ENCODE results near the gene CDV3. TPM values are rescaled to one million over a fixed set of nuclear protein-coding genes. Genes with fewer than 3 reads are reported as not detected.

The CDV3 gene
- total and polyA plus RNA-seq, 9 of the 15 experiments (the other 6 are each of a cell fraction or from before 2014, with no cell fraction given) = 72.3 to 273 (median 116) TPM

DNA sequence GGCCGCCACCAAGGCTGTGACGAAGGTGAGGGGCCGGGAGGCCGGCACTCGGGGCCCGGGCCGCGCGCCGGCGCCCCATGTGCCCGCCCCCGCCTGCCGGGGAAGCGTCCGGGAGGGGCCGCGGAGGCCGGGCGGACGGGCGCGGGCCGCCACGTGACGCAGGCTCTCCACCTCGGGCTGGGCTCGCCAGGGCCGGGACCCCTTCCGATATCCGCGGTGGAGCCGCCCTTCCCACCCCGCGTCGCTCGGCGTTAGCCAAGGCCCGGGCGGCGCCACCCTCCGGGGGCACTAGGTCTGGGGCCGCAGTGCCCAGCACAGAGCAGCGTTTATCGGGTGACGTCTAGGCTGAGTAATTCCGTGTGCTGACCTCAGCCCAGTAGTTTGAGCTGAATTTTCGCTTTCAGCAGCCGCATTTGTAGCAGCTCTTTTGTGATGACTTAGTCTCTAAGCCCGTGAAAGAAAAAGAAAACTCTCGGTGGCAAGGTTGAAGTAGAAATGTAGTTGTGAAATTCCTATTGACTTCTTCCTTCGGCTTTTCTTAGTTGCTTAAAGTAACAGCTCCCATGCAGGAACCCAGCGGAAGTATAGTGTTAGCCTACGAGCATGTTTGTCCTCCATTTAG, 885 bp downstream of the CDV3 start (continued):
- TF ChIP-seq, protein P1, sequence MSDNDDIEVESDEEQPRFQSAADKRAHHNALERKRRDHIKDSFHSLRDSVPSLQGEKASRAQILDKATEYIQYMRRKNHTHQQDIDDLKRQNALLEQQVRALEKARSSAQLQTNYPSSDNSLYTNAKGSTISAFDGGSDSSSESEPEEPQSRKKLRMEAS (CRISPR knock-in tag; IDR thresholded peaks at IDR 0.05) = peak; percentile 42; the same call in 1 of the 2 replicates
- TF ChIP-seq ARID2 (IDR thresholded peaks at IDR 0.05) (no peak), POLR2AphosphoS5 (IDR thresholded peaks at IDR 0.05; ENCODE audit: control insufficient read depth, insufficient read depth, low read depth, low read length) (no peak), RBFOX2 (IDR thresholded peaks at IDR 0.05; ENCODE audit: low read depth, low read length) (peak; percentile 65), PHF20 (IDR thresholded peaks at IDR 0.05; ENCODE audit: partially characterized antibody) (no peak), CTBP1 (IDR thresholded peaks at IDR 0.05; ENCODE audit: borderline replicate concordance) (peak; percentile 33; the same call in 1 of the 2 replicates), MAZ (CRISPR knock-in tag; conservative IDR thresholded peaks at IDR 0.05 in 1 of 2, IDR thresholded peaks at IDR 0.05 in 1 of 2) (peak in 1 of 2 experiments; percentile 59; a peak in 1 of 4 replicates), MYC (IDR thresholded peaks at IDR 0.05; ENCODE audit: low read depth, low read length) (peak; percentile 72), MYC (CRISPR knock-in tag; IDR thresholded peaks at IDR 0.05; ENCODE audit: borderline replicate concordance, low read depth) (no peak), ETV6 (IDR thresholded peaks at IDR 0.05; ENCODE audit: borderline replicate concordance in 1 of 2, low read depth in 2 of 2, low read length in 1 of 2) (no peak), ETV6 (CRISPR knock-in tag; IDR thresholded peaks at IDR 0.05; ENCODE audit: borderline replicate concordance) (no peak), HDAC1 (IDR thresholded peaks at IDR 0.05) (peak in 1 of 2 experiments; percentile 63; a peak in 2 of 4 replicates), ERF (CRISPR knock-in tag; IDR thresholded peaks at IDR 0.05) (no peak), NONO (IDR thresholded peaks at IDR 0.05; ENCODE audit: low read depth in 2 of 2, low read length in 1 of 2) (0 out of 4 replicates have a peak, but pooled peaks of 1 of the 2 experiments have one; percentile 37), MIER1 (IDR thresholded peaks at IDR 0.05; ENCODE audit: low read depth) (no peak), RFX1 (IDR thresholded peaks at IDR 0.05) (no peak), ZNF707 (CRISPR knock-in tag; conservative IDR thresholded peaks at IDR 0.05) (no peak), PURB (CRISPR knock-in tag; IDR thresholded peaks at IDR 0.05; ENCODE audit: low read depth) (no peak)
- TF ChIP-seq, protein P2, sequence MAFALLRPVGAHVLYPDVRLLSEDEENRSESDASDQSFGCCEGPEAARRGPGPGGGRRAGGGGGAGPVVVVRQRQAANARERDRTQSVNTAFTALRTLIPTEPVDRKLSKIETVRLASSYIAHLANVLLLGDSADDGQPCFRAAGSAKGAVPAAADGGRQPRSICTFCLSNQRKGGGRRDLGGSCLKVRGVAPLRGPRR (CRISPR knock-in tag; IDR thresholded peaks at IDR 0.05) = no peak
- TF ChIP-seq, protein P3, sequence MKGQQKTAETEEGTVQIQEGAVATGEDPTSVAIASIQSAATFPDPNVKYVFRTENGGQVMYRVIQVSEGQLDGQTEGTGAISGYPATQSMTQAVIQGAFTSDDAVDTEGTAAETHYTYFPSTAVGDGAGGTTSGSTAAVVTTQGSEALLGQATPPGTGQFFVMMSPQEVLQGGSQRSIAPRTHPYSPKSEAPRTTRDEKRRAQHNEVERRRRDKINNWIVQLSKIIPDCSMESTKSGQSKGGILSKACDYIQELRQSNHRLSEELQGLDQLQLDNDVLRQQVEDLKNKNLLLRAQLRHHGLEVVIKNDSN (CRISPR knock-in tag; IDR thresholded peaks at IDR 0.05) = peak; percentile 80
- TF ChIP-seq, protein P4, sequence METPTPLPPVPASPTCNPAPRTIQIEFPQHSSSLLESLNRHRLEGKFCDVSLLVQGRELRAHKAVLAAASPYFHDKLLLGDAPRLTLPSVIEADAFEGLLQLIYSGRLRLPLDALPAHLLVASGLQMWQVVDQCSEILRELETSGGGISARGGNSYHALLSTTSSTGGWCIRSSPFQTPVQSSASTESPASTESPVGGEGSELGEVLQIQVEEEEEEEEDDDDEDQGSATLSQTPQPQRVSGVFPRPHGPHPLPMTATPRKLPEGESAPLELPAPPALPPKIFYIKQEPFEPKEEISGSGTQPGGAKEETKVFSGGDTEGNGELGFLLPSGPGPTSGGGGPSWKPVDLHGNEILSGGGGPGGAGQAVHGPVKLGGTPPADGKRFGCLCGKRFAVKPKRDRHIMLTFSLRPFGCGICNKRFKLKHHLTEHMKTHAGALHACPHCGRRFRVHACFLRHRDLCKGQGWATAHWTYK (CRISPR knock-in tag; IDR thresholded peaks at IDR 0.05) = no peak
